Activated CD4-positive, alpha-beta T cell treated with anti-CD3 and anti-CD28 coated beads, Interleukin-10, Interleukin-2, amounts not matched to agents 100 ng/mL and 50 ng/mL, durations not matched to agents 16 hours and 8 hours (primary cell): Measurements from ENCODE around the gene PDE4C.
A peak's percentile ranks its signal among the peaks of the same experiment; 100 is the strongest.

ENCODE experiments used
- DNase-seq: peaks from one replicate; pipeline ENCODE4 v3.0.0-alpha.2; 2020

PDE4C gene

GRCh38 chr19:18225702-18226468 is at the start of gene PDE4C:
Gene PDE4C, minus strand, starts transcription at chr19:18226438. Its CDS starts 23 bp downstream, at chr19:18226415.
- DNase-seq, result no peak

- DNase-seq, result no peak
These were observed 48.6 kb upstream of the PDE4C start for GRCh38 chr19:18274781-18275356.

GRCh38 chr19:18274219-18274780 is 48.1 kb upstream of the PDE4C start, which contains the start of gene IQCN:
Gene IQCN, minus strand, starts transcription at chr19:18274452. Its CDS starts 4,974 bp downstream, at chr19:18269478.
- peak; percentile 33 for DNase-seq

- DNase-seq, result no peak
These were observed 47.5 kb upstream of the PDE4C start for GRCh38 chr19:18273561-18274218.

GRCh38 chr19:18271433-18271841 is 45.2 kb upstream of the PDE4C start:
- no peak for DNase-seq

- DNase-seq, result no peak
These were observed 44.1 kb upstream of the PDE4C start for GRCh38 chr19:18270326-18270725.

- DNase-seq, result no peak
These were observed 43.0 kb upstream of the PDE4C start for GRCh38 chr19:18269070-18269723.

- DNase-seq, result no peak
These were observed 40.8 kb upstream of the PDE4C start for GRCh38 chr19:18266771-18267686.

- no peak for DNase-seq
These were observed 39.3 kb upstream of the PDE4C start for GRCh38 chr19:18265582-18265981.

GRCh38 chr19:18264971-18265540 is 38.8 kb upstream of the PDE4C start:
- DNase-seq, result no peak

GRCh38 chr19:18264137-18264854 is 38.1 kb upstream of the PDE4C start:
- no peak for DNase-seq

GRCh38 chr19:18263324-18264136 is 37.3 kb upstream of the PDE4C start:
- no peak for DNase-seq

- no peak for DNase-seq
These were observed 36.7 kb upstream of the PDE4C start for GRCh38 chr19:18262917-18263316.

GRCh38 chr19:18262144-18262543 is 35.9 kb upstream of the PDE4C start:
- no peak for DNase-seq

GRCh38 chr19:18261474-18261873 is 35.2 kb upstream of the PDE4C start:
- no peak for DNase-seq

GRCh38 chr19:18259893-18260292 is 33.7 kb upstream of the PDE4C start:
- no peak for DNase-seq

GRCh38 chr19:18257503-18258470 is 31.5 kb upstream of the PDE4C start:
- DNase-seq, result no peak
